HG03442 (cell line): Measurements from ENCODE around the gene NIN.

ENCODE experiments used
- ATAC-seq: cut with Tn5 transposase; IDR thresholded peaks from one replicate; pipeline ENCODE4 v1.9.1; 2021; ENCODE audit warnings: mild to moderate bottlenecking, moderate library complexity; ENCODE audit not compliant: unreplicated experiment

NIN gene, protein sequence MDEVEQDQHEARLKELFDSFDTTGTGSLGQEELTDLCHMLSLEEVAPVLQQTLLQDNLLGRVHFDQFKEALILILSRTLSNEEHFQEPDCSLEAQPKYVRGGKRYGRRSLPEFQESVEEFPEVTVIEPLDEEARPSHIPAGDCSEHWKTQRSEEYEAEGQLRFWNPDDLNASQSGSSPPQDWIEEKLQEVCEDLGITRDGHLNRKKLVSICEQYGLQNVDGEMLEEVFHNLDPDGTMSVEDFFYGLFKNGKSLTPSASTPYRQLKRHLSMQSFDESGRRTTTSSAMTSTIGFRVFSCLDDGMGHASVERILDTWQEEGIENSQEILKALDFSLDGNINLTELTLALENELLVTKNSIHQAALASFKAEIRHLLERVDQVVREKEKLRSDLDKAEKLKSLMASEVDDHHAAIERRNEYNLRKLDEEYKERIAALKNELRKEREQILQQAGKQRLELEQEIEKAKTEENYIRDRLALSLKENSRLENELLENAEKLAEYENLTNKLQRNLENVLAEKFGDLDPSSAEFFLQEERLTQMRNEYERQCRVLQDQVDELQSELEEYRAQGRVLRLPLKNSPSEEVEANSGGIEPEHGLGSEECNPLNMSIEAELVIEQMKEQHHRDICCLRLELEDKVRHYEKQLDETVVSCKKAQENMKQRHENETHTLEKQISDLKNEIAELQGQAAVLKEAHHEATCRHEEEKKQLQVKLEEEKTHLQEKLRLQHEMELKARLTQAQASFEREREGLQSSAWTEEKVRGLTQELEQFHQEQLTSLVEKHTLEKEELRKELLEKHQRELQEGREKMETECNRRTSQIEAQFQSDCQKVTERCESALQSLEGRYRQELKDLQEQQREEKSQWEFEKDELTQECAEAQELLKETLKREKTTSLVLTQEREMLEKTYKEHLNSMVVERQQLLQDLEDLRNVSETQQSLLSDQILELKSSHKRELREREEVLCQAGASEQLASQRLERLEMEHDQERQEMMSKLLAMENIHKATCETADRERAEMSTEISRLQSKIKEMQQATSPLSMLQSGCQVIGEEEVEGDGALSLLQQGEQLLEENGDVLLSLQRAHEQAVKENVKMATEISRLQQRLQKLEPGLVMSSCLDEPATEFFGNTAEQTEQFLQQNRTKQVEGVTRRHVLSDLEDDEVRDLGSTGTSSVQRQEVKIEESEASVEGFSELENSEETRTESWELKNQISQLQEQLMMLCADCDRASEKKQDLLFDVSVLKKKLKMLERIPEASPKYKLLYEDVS (N-terminal part only)

DNA sequence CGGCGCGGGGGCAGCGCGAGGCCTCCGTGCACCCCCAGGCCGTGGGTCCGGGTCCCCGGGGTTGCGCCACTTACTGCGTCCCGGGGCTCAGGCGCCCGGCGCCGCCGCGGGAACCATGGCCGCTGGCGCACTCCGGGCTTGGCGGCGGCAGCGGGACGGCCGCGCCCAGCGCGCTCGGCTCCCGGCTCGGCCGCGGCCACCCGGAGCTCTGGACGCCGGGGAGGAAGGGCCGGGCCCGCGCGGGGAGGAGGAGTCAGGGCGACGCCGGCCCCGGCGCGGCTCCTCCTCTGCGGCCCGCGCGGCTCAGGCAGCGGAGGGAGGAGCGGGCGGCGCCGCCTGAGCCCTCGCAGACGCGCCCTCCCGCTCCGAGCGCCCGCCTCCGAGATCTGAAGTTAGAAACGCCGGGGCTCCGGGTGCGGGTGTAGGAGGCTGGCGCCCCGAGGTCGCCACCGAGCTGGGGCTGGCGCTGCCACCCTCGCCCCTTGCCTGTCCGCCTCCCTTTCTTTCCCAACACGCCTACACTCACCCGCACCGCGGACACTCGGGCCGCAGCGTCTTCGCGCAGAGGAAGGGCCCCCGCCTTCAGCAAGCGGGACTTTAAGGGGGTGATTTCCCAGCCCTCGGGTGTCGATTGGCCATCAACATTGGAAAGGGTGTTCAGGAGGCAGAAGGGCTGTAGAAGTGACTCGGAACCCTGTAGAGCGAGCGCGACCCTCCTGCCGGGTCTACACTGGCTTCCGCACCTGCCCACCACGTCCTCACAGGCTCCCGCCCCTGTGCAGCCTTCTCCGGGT, at the start of gene NIN:
Gene NIN (minus strand): TSS at position 231 of the 794 bp plus-strand sequence. CDS start 9,106 bp downstream, outside the sequence.
- peak; percentile 76 for ATAC-seq

DNA sequence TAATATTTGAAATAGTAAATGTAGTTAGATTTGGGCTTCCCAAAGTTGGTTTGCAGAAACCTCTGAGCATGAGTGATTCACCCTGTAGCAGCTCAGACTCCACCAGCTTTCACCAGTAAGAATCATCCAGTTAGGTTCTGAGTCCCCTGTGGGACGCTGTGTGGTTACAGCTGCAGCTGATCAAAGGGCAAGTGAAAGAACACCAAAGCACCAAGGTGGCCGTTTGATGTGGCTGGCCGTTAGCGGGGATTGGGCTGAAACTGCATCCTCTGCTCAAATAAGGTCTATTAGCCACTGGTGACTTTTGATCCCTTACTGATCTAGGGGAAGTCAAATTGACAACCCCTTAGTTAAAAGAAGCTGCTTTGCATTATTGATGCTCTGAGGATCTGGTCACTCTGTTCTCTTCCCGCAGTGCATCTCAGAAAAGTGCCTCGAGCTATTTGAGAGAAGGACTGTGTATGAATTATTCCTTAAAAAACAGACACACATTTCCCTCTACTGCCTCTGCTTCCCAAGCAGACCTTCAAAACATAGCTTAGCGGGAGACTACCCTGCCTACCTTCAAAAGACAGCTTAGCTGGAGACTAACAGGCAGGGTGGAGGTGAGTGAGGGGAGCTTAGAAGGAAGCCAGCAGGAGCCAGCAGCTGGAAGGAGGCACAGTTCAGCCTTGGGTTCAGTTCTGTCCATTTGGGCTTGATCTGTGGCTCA, 44.6 kb upstream of the NIN start:
- peak; percentile 96 for ATAC-seq

DNA sequence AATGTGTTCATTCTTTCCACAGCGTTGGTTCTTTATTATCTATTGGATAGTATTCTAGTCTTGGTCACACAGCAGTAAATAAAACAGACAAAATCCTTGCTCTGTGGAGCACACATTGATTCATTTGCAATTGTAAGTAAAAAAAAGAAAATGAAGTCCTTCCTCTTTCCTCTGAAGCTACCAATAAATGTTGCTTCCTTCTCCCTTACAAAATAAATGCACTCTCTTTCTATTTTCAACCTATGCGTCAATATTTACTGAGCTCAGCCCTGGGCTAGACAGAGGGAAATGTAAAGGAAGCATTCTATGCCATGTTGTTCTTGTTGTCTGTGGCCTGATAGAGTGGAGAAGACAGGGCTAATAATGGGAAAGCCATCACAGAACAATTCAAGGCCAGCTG, 43.8 kb upstream of the NIN start:
- no peak for ATAC-seq

DNA sequence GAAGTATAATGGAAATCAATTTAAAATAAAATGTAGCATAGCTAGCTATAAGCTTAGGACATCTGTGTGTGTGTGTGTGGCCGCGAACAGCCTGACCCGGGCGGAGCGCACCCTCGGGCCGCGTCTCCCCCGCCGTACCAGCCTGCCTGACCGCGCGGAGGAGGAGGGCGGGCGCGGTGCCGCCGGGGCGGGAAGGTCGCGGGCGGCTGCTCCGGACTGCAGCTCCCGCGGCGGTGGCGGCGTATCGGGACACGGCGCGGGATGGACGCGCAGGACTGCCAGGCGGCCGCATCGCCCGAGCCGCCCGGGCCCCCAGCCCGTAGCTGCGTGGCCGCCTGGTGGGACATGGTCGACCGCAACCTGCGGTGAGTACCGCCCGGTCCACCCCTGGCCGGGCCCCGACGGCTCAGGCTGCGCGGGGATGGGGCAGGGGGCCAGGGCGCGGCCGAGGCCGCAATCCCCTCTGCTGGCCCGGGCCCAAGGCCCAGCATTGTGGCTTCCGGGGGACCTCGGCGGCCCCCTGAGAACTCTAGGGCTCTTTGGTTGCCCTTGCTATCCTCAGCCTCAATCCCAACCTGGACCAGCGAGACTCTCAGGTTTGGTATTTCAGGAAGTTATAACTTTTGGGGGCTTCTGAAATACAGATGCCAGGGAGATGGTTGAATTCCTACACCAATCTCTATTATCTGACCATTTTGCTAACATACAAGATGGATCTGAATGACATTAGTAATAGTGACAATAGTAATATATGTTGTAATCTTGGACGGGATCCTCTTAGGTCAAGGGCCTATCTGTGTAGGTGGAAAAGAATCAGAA, 41.2 kb upstream of the NIN start, which contains the start of gene ABHD12B:
Gene ABHD12B (plus strand): TSS at position 140 of the 819 bp plus-strand sequence. CDS start 122 bp downstream, at position 262.
- no peak for ATAC-seq

DNA sequence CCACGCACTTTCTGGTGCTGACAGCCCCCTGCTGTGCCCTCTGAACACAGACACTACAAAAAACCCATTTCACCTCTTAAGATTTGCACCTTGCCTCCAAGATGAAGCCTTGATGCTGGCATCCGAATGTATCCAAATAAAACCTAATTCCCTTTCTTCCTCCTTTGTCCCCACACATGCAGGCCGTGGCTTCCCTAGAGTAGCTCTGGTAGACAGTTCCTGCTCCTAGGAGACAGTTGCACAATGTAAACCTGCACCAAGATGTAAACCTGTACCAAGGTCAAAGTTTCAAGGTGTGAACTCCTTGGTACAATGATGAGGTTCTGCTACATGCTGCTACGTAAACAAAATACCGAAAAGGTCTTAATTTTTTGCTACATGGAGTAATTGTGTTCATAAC, 40.3 kb upstream of the NIN start:
- no peak for ATAC-seq

DNA sequence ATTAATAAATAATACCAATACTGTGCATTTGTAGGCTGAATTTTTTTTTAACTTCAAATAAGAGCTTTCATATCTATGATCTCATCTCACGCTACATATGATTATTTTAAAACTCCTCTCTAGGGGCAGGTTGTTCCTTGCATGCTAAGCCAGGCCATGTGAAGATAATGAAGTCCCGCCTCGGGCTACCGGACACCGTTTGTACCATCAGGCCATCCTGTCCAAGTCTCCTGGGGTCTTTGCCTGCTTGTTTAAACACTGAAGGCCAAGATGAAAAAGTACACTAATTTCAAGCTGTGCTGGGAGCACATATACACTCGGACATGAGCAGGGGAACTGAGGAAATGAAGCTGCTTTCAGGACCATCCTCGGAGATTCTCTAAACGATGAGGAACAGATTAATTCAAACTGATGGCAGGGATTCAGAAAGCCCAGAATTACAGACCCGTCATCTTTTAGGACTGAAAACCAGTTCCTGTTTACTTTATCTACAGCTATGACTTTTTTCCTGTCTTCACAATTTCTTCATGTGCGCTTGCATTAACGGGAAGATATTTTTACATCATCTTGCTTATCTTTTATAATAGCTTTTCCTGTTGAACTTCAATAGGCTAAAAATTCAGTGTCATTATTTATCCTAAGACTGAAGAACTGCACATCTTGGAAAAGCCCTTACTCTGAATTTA, 34.6 kb upstream of the NIN start:
- no peak for ATAC-seq

DNA sequence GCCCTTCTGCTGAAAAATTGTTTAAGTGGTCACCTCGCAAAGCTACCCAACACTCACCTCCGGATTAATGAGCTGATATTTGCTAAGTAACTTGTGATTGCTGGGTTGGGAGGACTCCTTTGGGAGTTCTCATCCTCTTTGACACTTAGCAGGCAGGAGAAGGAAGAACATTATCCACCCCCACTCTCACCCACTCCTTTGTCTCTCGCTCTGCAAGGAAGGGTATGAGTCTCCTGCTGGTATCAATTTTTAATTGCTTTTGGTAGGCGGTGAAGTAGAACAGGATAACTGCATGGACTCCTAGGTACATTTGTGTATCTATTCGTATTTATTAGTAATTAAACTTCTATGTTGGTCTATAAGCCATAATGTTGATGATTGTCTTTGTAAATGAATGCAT, 34.0 kb upstream of the NIN start:
- ATAC-seq: no peak

DNA sequence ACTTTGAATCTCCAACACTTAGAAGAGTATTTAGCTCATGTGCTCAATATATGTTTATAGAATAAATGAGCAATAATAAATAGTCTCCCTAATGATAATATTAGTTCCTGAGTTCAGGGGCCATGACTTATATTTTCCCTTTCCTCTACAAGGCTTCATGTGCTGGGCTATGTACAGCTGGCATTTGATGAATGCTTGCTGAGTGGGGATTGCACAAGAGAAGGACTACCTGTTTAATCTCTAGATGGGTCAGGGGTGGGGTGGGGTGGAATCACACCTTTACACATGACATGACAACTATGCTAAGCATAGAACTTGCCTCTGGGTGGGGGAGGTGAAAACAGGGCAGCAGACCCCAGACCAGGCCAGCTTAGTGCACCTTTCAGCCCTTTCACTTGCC, 33.3 kb upstream of the NIN start:
- no peak for ATAC-seq

DNA sequence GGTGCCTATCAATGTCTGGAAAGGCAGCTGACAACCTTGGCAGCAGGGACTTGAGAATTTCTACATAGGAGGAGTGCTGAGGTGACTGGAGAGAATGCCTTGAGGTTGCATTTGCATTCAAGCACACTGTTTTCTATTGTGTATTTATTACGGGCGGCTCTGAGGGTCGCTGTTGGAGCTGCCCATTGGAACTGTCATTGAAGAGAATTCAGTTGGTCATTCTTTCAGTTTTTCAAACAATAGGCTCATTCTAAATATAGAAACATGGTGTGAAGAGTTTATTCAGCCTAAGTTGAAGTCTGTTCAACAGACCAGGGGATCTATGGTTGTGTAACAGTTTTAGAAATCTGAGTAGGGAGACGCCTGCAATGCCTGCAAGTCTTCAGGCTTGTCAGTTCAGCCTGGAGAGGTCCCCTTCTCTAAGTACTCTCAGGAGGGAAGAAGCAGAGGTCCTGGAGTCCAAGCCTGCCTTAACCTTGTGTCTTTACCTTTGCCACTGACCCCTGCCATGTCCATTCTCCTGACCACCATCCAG, 31.1 kb upstream of the NIN start:
- ATAC-seq: no peak

DNA sequence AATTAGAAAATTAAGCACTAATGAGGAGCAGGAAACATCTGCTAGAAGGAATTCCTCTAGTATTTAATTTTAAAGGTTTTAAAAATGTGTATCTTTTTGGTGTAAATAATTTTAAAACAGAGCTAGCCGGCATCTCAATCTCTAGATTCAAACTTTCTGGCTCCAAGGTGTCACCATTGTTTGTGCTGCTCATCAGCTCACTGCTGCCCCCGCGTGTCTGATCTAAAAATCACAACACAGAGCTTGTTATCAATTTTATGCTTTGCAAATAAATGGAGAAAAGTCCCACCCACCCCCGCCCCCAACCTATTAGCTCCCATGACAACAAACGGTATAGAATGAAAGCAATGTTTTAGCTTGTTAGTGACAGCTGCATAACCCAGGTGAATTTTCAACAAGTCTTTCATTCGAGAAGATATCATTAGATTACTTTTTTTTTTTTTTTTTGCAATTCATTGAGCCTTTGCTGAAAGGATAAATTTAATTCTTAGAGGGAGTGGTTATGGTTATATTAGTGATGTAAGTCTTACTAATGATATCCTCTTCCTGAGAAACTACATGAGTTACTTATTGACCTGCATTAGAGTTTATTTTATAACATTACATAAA, 29.6 kb upstream of the NIN start:
- peak; percentile 55 for ATAC-seq

DNA sequence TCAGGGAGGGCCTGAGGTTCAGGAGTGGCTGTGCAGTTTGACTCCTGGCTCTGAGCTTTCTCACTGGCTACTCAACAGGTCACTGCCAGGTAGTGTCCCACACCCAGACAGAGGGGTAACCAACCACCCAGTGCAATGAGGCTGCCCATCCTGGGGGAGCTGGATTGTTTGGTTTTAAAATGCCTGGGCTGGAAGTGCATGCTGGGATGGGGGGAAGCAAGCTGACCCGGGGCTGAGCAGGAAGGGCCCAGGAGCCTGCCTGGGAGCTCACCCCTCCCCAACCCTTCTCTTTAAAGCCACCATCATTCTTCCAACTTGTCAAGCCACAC, 28.3 kb upstream of the NIN start:
- ATAC-seq: peak; percentile 16

DNA sequence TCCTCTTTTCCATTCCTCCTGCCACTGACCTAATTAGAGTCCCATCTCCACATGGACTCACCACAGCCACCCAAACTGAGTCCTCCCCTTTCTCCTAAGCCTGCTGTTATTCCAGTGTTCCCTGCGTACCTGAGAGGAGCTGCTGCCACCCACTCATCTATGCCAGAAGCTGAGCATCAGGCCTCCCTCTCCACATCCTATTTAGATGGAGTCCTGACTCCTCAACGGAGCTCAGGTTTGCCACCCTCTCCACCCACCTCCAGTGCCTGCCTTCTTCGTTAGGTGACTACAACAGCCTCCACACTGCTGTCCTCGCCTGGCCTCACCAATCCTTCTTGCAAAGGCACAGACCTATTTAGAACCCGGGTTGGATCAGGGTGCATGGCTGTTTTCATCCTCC, 25.7 kb upstream of the NIN start:
- no peak for ATAC-seq

DNA sequence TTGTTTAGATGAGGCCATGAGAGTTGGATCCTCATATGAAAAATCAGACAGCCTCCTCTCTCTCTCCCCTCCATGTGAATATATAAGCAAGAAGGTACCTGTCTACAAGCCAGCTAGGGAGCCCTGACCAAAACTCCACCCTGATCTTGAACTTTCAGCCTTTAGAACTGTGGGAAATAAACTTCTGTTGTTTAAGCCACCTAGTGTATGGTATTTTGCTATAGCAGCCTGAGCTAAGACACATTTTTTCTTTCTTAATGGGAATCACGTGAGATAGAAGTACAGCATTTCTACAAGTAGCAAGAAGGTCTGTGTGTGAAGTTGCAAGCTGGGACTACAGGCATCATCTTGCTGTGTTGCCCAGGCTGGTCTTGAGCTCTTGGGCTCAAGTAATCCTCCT, 24.6 kb upstream of the NIN start:
- no peak for ATAC-seq

DNA sequence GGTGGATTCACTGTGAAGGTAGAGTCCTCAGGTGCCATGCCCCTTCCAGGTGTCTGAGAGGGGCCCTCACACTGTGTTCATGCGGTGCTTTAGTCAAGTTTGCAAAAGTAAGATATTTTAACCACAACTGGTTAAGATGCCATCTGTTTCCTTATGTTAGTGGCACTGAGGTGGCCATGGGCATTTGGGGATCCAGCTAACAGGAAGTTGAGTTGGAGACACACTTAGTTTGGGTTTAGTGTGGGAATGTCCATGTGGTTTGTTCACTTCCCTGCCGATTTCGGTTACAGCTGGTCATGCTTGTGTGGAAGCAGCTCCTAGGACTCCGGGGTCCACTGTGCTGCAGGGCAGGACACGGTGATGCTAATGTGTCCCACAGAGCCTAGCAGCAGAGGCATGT, 23.6 kb upstream of the NIN start:
- no peak for ATAC-seq

DNA sequence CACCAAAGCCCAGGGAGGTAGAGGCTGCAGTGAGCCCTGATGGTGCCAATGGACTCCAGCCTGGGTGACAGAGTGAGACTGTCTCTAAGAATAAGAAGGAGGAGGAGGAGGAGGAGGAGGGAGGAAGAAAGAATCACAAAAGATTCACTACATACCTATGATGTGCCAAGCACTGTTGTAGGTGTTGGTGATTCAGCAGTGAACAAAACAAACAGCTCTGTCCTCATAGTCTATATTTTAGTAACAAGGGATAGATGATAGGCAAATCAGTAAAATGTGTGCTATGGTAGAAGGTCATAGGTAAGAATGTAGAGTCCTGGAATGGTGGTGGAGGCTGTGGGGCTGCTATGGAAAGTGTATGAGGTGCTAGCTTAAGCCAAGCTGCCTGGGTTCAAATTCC, 22.9 kb upstream of the NIN start:
- no peak for ATAC-seq

DNA sequence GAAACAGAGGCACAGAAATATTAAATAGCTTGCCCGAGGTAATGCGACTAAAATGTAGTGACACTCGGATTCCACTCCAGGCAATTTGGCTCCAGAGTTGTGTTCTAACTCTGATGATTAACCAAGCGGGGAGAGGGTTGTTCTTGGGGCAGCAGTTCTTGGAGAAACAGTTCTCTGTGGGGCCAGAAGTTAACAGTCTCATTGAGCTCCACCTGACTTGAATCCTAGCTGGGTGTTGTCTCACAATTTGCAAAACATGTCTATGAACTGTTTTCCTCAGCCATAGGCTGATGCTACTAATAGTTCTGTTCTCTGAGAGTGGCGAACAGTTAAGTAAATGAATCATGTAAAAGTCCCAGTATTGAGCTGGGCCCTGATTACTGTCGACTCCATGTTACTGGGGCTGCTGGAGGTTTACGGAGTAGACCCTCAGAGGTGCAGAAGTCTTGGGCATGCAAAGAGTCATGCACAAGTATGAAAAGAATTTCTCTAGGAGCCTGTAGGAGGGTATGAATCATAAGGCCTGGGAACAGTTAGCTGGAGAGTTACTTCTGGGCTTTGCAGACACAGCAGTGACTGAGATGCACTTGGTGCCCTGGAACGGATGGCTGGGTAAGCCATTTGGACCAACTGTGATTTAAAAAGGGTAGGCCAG, 15.4 kb upstream of the NIN start:
- ATAC-seq: no peak

DNA sequence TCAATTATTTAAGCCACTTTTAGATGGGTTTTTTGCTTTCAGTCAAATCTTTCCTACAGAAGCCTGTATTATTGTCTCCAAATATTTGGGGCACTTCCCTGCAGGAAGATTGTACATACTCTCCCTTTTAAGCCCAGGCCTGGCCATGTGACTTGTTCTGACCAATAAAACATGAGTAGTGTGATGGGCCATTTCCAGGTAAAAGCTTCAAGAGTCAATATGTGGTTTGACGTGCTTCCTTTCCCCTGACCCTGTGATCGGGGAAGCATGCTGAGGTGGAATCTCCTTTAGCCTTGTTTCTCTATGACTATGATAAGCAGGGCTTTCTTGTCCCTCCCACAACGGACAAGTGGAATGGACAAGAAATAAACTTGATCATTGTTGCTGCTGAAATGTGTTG, 14.2 kb upstream of the NIN start:
- ATAC-seq: no peak
